HepG2 (cell line): Measurements from ENCODE around the gene ACCSL. TPM values are rescaled to one million over a fixed set of nuclear protein-coding genes. Genes with fewer than 3 reads are reported as not detected.

ENCODE experiments used
- ATAC-seq: fragments of 200-7000 bp; cut with Tn5 transposase; 3 replicates; pipeline ENCODE4 v1.9.1; 2020; ENCODE audit warnings: mild to moderate bottlenecking, moderate library complexity
- BruUV-seq: library from RNA; stranded (reverse); fragments of 400-500 nt; replicated peaks from 2 replicates; lab custom pipeline; 2021; lab: Mats Ljungman, UMichigan
- CTCF ChIA-PET: fragments of 300-600 bp; formaldehyde crosslinking; extraction: SDS; loops from one replicate; lab custom pipeline; 2021; ENCODE audit warnings: low total read pairs, inconsistent platforms, low intra/inter-chr PET ratio; lab: Yijun Ruan, JAX
- POLR2A ChIA-PET: fragments of 350-600 bp; sonication (Branson Sonifier 250); formaldehyde crosslinking; loops from one replicate; lab custom pipeline; 2020; ENCODE audit warnings: antibody characterized with exemption, inconsistent platforms; lab: Yijun Ruan, JAX
- DNase-seq: peaks from one replicate; pipeline ENCODE4 v3.0.0-alpha.2; 2015; ENCODE audit warnings: low spot score
- FAIRE-seq: peaks from 3 replicates; lab custom pipeline; 2011; peaks lifted over from hg19 to GRCh38; lab: Jason Lieb, UNC
- H2AFZ ChIP-seq: one replicate; pipeline ENCODE4 v1.6.1; 2011; ENCODE audit warnings: low read length, inconsistent platforms
- H3K27ac ChIP-seq: fragments of 300-600 bp; 3 replicates; pipeline ENCODE4 v1.8.0; 2011; ENCODE audit warnings: mixed run types, mild to moderate bottlenecking, mixed read lengths, low read length, inconsistent platforms; ENCODE audit not compliant: insufficient read depth; ENCODE audit errors: extremely low read length
- H3K27me3 ChIP-seq, 2 experiments: fragments of 200-600 bp in 1 of 2; 2 replicates in 1 of 2; 3 replicates in 1 of 2; pipeline versions ENCODE4 v1.6.0 to v1.8.0; 2011; ENCODE audit warnings: low read length in 2 of 2, mild to moderate bottlenecking in 2 of 2, moderate library complexity in 2 of 2, inconsistent platforms in 1 of 2; ENCODE audit not compliant: insufficient read depth in 2 of 2, control insufficient read depth in 1 of 2
- H3K36me3 ChIP-seq, 2 experiments: fragments of 200-600 bp in 1 of 2; replicated peaks in 1 of 2; 2 replicates in 1 of 2; 3 replicates in 1 of 2; pipeline versions ENCODE4 v1.5.1 to v1.8.0; 2011; ENCODE audit warnings: low read length in 2 of 2, inconsistent platforms in 1 of 2; ENCODE audit not compliant: insufficient read depth in 2 of 2, control insufficient read depth in 1 of 2
- H3K4me1 ChIP-seq: 2 replicates; pipeline ENCODE4 v1.5.1; 2012; ENCODE audit warnings: low read length, inconsistent platforms; ENCODE audit not compliant: insufficient read depth
- H3K4me2 ChIP-seq: 2 replicates; pipeline ENCODE4 v1.6.0; 2011; ENCODE audit warnings: low read depth, low read length, inconsistent platforms
- H3K4me3 ChIP-seq, 3 experiments: fragments of 200-600 bp in 1 of 3; sonication (generic), shearing (Covaris generic) in 1 of 3; replicated peaks in 1 of 3; 2 replicates each; pipeline ENCODE4 v1.5.1; 2011 to 2016; ENCODE audit warnings: low read length in 3 of 3, inconsistent platforms in 2 of 3, low read depth in 2 of 3, mild to moderate bottlenecking in 2 of 3, control low read depth in 1 of 3, mixed read lengths in 1 of 3; ENCODE audit not compliant: insufficient read depth in 1 of 3
- H3K79me2 ChIP-seq: one replicate; pipeline ENCODE4 v1.6.1; 2011; ENCODE audit warnings: low read length, inconsistent platforms; ENCODE audit not compliant: insufficient read depth
- H3K9ac ChIP-seq: 2 replicates; pipeline ENCODE4 v1.6.0; 2011; ENCODE audit warnings: mild to moderate bottlenecking, low read depth, low read length, inconsistent platforms; ENCODE audit not compliant: insufficient read depth
- H3K9me3 ChIP-seq: 2 replicates; pipeline ENCODE4 v1.5.1; 2012; ENCODE audit warnings: mild to moderate bottlenecking, low read length
- H4K20me1 ChIP-seq: 2 replicates; pipeline ENCODE4 v1.6.0; 2011; ENCODE audit warnings: inconsistent platforms, mild to moderate bottlenecking, low read length, moderate library complexity; ENCODE audit not compliant: insufficient read depth
- AKAP8 ChIP-seq: sonication (generic); formaldehyde crosslinking; IDR thresholded peaks from 2 replicates; pipeline ENCODE4 v1.5.1; 2020; ENCODE audit warnings: mild to moderate bottlenecking, missing genetic modification reagents
- ARNT ChIP-seq: fragments of 450-650 bp; IDR thresholded peaks from 2 replicates; pipeline ENCODE4 v1.6.1; 2017
- ATF7 ChIP-seq, 2 experiments: fragments of 450-650 bp in 1 of 2; sonication (generic) in 1 of 2; formaldehyde crosslinking in 1 of 2; IDR thresholded peaks; 2 replicates each; pipeline versions ENCODE4 v1.4.0 to v1.6.1; 2016 to 2020; ENCODE audit warnings: antibody characterized with exemption in 1 of 2, mild to moderate bottlenecking in 1 of 2, missing genetic modification reagents in 1 of 2
- CENPX ChIP-seq: sonication (generic); formaldehyde crosslinking; IDR thresholded peaks from 2 replicates; pipeline ENCODE4 v1.9.0; 2021; ENCODE audit warnings: mild to moderate bottlenecking, missing genetic modification reagents, moderate library complexity
- HIVEP1 ChIP-seq: sonication (generic); formaldehyde crosslinking; IDR thresholded peaks from 2 replicates; pipeline ENCODE4 v1.4.0; 2020; ENCODE audit warnings: mild to moderate bottlenecking, missing genetic modification reagents
- NFE2L1 ChIP-seq: sonication (generic); formaldehyde crosslinking; IDR thresholded peaks from 2 replicates; pipeline ENCODE4 v1.4.0; 2020; ENCODE audit warnings: missing genetic modification reagents, mild to moderate bottlenecking, borderline replicate concordance
- PAX8 ChIP-seq: sonication (generic); formaldehyde crosslinking; IDR thresholded peaks from 2 replicates; pipeline ENCODE4 v1.8.0; 2022; ENCODE audit warnings: mild to moderate bottlenecking, missing genetic modification reagents, borderline replicate concordance
- RXRB ChIP-seq: IDR thresholded peaks from 2 replicates; pipeline ENCODE4 v1.6.1; 2016; ENCODE audit warnings: borderline replicate concordance, missing genetic modification reagents, missing compliant biosample characterization
- ZNF260 ChIP-seq: sonication (generic); formaldehyde crosslinking; IDR thresholded peaks from 2 replicates; pipeline ENCODE4 v1.4.0; 2020; ENCODE audit warnings: missing genetic modification reagents, low read depth, mild to moderate bottlenecking, borderline replicate concordance
- ZNF318 ChIP-seq: sonication (generic); formaldehyde crosslinking; IDR thresholded peaks from 2 replicates; pipeline ENCODE4 v1.4.0; 2020; ENCODE audit warnings: mild to moderate bottlenecking, missing genetic modification reagents
- ZNF83 ChIP-seq: sonication (generic); formaldehyde crosslinking; IDR thresholded peaks from 2 replicates; pipeline ENCODE4 v1.4.0; 2020; ENCODE audit warnings: missing genetic modification reagents, mild to moderate bottlenecking, borderline replicate concordance
- WGBS: methylation state at CpG from one replicate; pipeline ENCODE4 v1.1.6; 2017; ENCODE audit warnings: low lambda C conversion rate; 5-methylcytosine and 5-hydroxymethylcytosine counted together
- in situ Hi-C: cut with HindIII; loops from 2 replicates; pipeline ENCODE4 v1.10.0; 2017; ENCODE audit warnings: low pct_unique_long_range_greater_than_20kb; ENCODE audit not compliant: extremely low pct_ligation_motif_present
- intact Hi-C: fragments of 100-400 bp; cut with micrococcal nuclease; formaldehyde crosslinking; loops from one replicate; pipeline ENCODE4 v1.10.0; 2022; ENCODE audit not compliant: unreplicated experiment
- polyA plus RNA-seq, 8 experiments: library from polyadenylated mRNA; depleted of rRNA in 3 of 8; stranded (reverse) in 7 of 8; unstranded in 1 of 8; fragments of >200 nt; fragmentation: Illumina TruSeq in 4 of 8; extraction: Trizol in 4 of 8; gene quantifications; 2 replicates each; pipeline versions ENCODE4 v1.2.1 to v1.2.3, GENCODE V29; 2011 to 2016; ENCODE audit warnings: low read depth in 4 of 8, missing spikeins in 1 of 8, mixed read lengths in 1 of 8; ENCODE audit not compliant: insufficient read depth in 1 of 8
- total RNA-seq, 5 experiments: library from RNA; depleted of rRNA; stranded (reverse); fragments of >200 nt; fragmentation: Illumina TruSeq; extraction: Trizol; gene quantifications; 2 replicates each; pipeline ENCODE4 v1.2.3, GENCODE V29; 2016; ENCODE audit warnings: low read depth in 1 of 5
- TF ChIP-seq, protein P1 (sequence below): sonication (generic); formaldehyde crosslinking; IDR thresholded peaks from 2 replicates; pipeline ENCODE4 v1.5.0; 2020; ENCODE audit warnings: missing genetic modification reagents

The ACCSL gene
- total and polyA plus RNA-seq, 2 of the 13 experiments (the other 11 are each of a cell fraction or from before 2014, with no cell fraction given): not detected

- no peak for TF ChIP-seq NFE2L1 (CRISPR knock-in tag)
- no peak for TF ChIP-seq ATF7 (IDR thresholded peaks at IDR 0.05)
- TF ChIP-seq ATF7 (CRISPR knock-in tag; IDR thresholded peaks at IDR 0.05): no peak
- TF ChIP-seq RXRB: no peak
Observed at GRCh38 chr11:44032299-44033085, 15.3 kb upstream of the ACCSL start (continued).

- no peak overlapping the region for H3K27ac ChIP-seq
- no peak overlapping the region for H3K4me2 ChIP-seq
- no TSS peak for BruUV-seq
- no peaks in the 10 kb centered on the region for H3K79me2 ChIP-seq
- no peak overlapping the region for H3K4me3 ChIP-seq
- no peak for DNase-seq
- no peaks in the 10 kb centered on the region for H3K36me3 ChIP-seq
- 21% methylated on average over 2 of the region's 3 CpGs for WGBS
- H3K4me1 ChIP-seq: no peaks in the 10 kb centered on the region
- in situ Hi-C loops (no loop called here), intact Hi-C loops (no loop called here)
- H3K27me3 ChIP-seq: peaks cover 4 to 9% of the 10 kb centered on the region in 2 experiments; a peak in 2 of 5 replicates
- H3K9ac ChIP-seq: no peak overlapping the region
- no peak for FAIRE-seq
- POLR2A ChIA-PET: no interaction called here
- no peak for ATAC-seq
- no peaks in the 10 kb centered on the region for H3K9me3 ChIP-seq
- H4K20me1 ChIP-seq: no peaks in the 10 kb centered on the region
- H2AFZ ChIP-seq: no peak overlapping the region
- CTCF ChIA-PET: no interaction called here
- TF ChIP-seq ZNF83 (CRISPR knock-in tag): no peak
- no peak for TF ChIP-seq AKAP8 (CRISPR knock-in tag)
- TF ChIP-seq, protein P1, sequence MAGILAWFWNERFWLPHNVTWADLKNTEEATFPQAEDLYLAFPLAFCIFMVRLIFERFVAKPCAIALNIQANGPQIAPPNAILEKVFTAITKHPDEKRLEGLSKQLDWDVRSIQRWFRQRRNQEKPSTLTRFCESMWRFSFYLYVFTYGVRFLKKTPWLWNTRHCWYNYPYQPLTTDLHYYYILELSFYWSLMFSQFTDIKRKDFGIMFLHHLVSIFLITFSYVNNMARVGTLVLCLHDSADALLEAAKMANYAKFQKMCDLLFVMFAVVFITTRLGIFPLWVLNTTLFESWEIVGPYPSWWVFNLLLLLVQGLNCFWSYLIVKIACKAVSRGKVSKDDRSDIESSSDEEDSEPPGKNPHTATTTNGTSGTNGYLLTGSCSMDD: no peak
- TF ChIP-seq ZNF318 (CRISPR knock-in tag): no peak
- no peak for TF ChIP-seq HIVEP1 (CRISPR knock-in tag)
- no peak for TF ChIP-seq ZNF260 (CRISPR knock-in tag)
- TF ChIP-seq PAX8 (CRISPR knock-in tag): no peak
- no peak for TF ChIP-seq ARNT
- no peak for TF ChIP-seq CENPX
Observed at GRCh38 chr11:44033411-44033850, 14.3 kb upstream of the ACCSL start.
